Dermis microvascular lymphatic vessel endothelial cell (primary cell): ENCODE results near the gene GPX2. TPM values are rescaled to one million over a fixed set of nuclear protein-coding genes. Genes with fewer than 3 reads are reported as not detected.

Experiments used
- DNase-seq, 2 donors: peaks; one replicate each; pipeline versions ENCODE4 v3.0.0 to v3.0.0-alpha.2; 2010; ENCODE audit warnings: low read depth in 2 of 2
- total RNA-seq: library from RNA; depleted of rRNA; stranded (reverse); fragments of >200 nt; gene quantifications from 2 replicates; pipeline ENCODE4 v1.2.1, GENCODE V29; 2014

GPX2 gene
- total RNA-seq, 1 donor from 2014 or later: not detected

- no peak for DNase-seq
Measured at GRCh38 chr14:64960762-64961276, 18.3 kb upstream of the GPX2 start.

- no peak for DNase-seq
Measured at GRCh38 chr14:64958743-64959142, 16.2 kb upstream of the GPX2 start.

GRCh38 chr14:64958201-64958600 lies 15.7 kb upstream of the GPX2 start:
- no peak for DNase-seq

- no peak for DNase-seq
Measured at GRCh38 chr14:64956697-64957406, 14.3 kb upstream of the GPX2 start.

GRCh38 chr14:64955297-64955696 lies 12.8 kb upstream of the GPX2 start:
- DNase-seq: no peak

GRCh38 chr14:64954491-64955240 lies 12.1 kb upstream of the GPX2 start:
- DNase-seq: no peak

GRCh38 chr14:64953661-64954060 lies 11.1 kb upstream of the GPX2 start:
- DNase-seq: no peak

GRCh38 chr14:64953310-64953654 lies 10.7 kb upstream of the GPX2 start:
- DNase-seq: no peak

- DNase-seq: no peak
Measured at GRCh38 chr14:64952598-64953309, 10.2 kb upstream of the GPX2 start.

- no peak for DNase-seq
Measured at GRCh38 chr14:64951724-64952123, 9.2 kb upstream of the GPX2 start.

GRCh38 chr14:64951291-64951690 lies 8.7 kb upstream of the GPX2 start:
- no peak for DNase-seq

GRCh38 chr14:64950889-64951288 lies 8.3 kb upstream of the GPX2 start:
- DNase-seq: no peak

- no peak for DNase-seq
Measured at GRCh38 chr14:64948612-64949210, 6.2 kb upstream of the GPX2 start.

- DNase-seq: no peak
Measured at GRCh38 chr14:64947710-64948611, 5.4 kb upstream of the GPX2 start.

- no peak for DNase-seq
Measured at GRCh38 chr14:64946310-64947045, 3.9 kb upstream of the GPX2 start.

GRCh38 chr14:64945431-64946178 lies 3.1 kb upstream of the GPX2 start:
- no peak for DNase-seq

- no peak for DNase-seq
Measured at GRCh38 chr14:64944861-64945260, 2.3 kb upstream of the GPX2 start.

GRCh38 chr14:64944041-64944440 lies 1.5 kb upstream of the GPX2 start:
- DNase-seq: no peak

GRCh38 chr14:64943556-64943955 lies 1.0 kb upstream of the GPX2 start:
- DNase-seq: no peak
